HG03432 (cell line): Measurements from ENCODE around the gene ANO1.

ENCODE experiments used
- ATAC-seq: cut with Tn5 transposase; IDR thresholded peaks from one replicate; pipeline ENCODE4 v1.9.1; 2021; ENCODE audit warnings: mild to moderate bottlenecking, moderate library complexity; ENCODE audit not compliant: unreplicated experiment

Gene ANO1

GRCh38 chr11:70111269-70112016 lies 33.3 kb downstream of the ANO1 start:
- no peak for ATAC-seq

- no peak for ATAC-seq
Measured at GRCh38 chr11:70112017-70112434, 33.9 kb downstream of the ANO1 start.

- no peak for ATAC-seq
Measured at GRCh38 chr11:70113801-70114200, 35.7 kb downstream of the ANO1 start.

- ATAC-seq: no peak
Measured at GRCh38 chr11:70115778-70116177, 37.7 kb downstream of the ANO1 start.

GRCh38 chr11:70116386-70117065 lies 38.4 kb downstream of the ANO1 start:
- no peak for ATAC-seq

- no peak for ATAC-seq
Measured at GRCh38 chr11:70117567-70118145, 39.5 kb downstream of the ANO1 start.

GRCh38 chr11:70118642-70119041 lies 40.5 kb downstream of the ANO1 start:
- no peak for ATAC-seq

- no peak for ATAC-seq
Measured at GRCh38 chr11:70119502-70119901, 41.4 kb downstream of the ANO1 start.

GRCh38 chr11:70120674-70121073 lies 42.6 kb downstream of the ANO1 start:
- ATAC-seq: no peak

- no peak for ATAC-seq
Measured at GRCh38 chr11:70122490-70123198, 44.5 kb downstream of the ANO1 start.

GRCh38 chr11:70123711-70124110 lies 45.6 kb downstream of the ANO1 start:
- no peak for ATAC-seq

- ATAC-seq: no peak
Measured at GRCh38 chr11:70124321-70125000, 46.3 kb downstream of the ANO1 start.

- ATAC-seq: no peak
Measured at GRCh38 chr11:70126494-70126893, 48.4 kb downstream of the ANO1 start.

GRCh38 chr11:70127653-70128434 lies 49.7 kb downstream of the ANO1 start:
- no peak for ATAC-seq

GRCh38 chr11:70128435-70128906 lies 50.4 kb downstream of the ANO1 start:
- ATAC-seq: no peak

GRCh38 chr11:70129051-70129592 lies 51.0 kb downstream of the ANO1 start:
- ATAC-seq: no peak

GRCh38 chr11:70130636-70131035 lies 52.5 kb downstream of the ANO1 start:
- ATAC-seq: no peak

- no peak for ATAC-seq
Measured at GRCh38 chr11:70131606-70132190, 53.6 kb downstream of the ANO1 start.

GRCh38 chr11:70132641-70133040 lies 54.5 kb downstream of the ANO1 start:
- no peak for ATAC-seq
